Glomerular visceral epithelial cell (primary cell): ENCODE measurements around the gene KITLG.
"Not testable (repeated sequence)": the region's sequence is repeated elsewhere in the genome, so short reads cannot be mapped to it uniquely, and the experiment has no call there.

ENCODE experiments used
- DNase-seq: peaks from one replicate; pipeline ENCODE4 v3.0.0-alpha.2; 2016; ENCODE audit errors: extremely low spot score

KITLG gene

GRCh38 chr12:88544991-88545980 lies 35.0 kb downstream of the KITLG start:
- no peak for DNase-seq

GRCh38 chr12:88539893-88540292 lies 40.4 kb downstream of the KITLG start:
- no peak for DNase-seq

- DNase-seq: no peak
Observed at GRCh38 chr12:88538697-88539096, 41.6 kb downstream of the KITLG start.

- DNase-seq: no peak
Observed at GRCh38 chr12:88538250-88538649, 42.0 kb downstream of the KITLG start.

DNA sequence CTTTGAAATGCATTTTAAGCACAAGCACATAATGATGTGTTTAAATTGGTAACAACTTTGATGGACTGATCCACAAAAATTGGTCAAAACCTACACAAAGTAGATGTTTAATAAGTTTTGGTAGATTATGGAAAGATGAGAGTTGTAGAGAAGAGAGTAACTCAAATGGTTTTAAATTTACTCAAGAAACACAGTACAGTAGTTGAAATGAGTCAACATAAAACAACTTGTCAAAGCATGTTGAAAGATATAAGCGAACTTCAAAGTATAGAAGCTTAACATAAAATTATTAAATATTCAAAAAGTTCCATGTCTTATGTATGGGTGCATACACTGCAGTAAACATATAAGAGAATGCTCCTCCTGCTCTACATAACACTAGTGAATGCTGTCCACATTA lies 49.4 kb downstream of the KITLG start:
- no peak for DNase-seq

DNA sequence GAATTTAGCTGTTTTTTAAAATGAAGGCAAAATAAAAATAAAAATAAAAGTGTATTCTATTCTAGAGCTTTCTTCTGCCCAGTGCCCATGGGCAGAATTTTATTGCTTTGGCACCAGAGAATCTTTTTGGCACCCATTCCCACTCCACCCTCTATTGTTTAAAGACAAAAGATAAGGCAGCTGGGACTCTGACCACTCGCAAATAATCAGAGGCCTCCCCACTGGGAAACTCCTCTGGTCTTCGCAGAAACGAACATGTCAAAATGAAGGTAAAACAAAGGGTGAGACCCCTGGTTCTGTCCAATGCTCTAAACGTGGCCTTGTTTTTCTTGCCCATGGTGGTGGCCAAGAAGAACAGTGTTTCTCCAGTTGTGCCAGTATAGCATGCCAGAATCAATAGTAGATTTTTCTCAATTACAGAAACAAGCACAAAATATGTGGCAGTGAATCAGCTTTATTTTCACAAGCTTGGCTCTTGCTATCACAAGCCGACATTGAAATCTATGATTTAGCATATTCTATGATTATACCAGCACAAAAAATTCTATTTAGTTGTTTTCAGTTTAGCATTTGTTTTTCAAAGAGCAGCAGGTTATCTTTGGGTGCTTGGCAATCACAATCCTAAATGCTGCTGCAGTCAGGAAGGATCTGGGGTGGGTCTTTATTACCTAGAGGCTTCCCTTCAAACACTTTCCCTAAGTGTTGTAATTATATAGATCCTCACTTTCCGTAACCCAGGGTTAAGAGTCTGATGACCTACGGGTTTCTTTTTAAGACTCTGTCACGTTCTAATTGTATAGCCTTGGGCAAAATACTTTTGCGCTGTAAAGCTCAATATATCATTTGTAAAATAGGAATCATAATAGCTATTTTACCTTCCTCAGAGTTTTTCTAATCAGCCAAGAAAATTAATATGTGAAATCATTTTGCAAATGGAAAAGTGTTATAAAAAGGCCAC lies 50.5 kb downstream of the KITLG start:
- no peak for DNase-seq

DNA sequence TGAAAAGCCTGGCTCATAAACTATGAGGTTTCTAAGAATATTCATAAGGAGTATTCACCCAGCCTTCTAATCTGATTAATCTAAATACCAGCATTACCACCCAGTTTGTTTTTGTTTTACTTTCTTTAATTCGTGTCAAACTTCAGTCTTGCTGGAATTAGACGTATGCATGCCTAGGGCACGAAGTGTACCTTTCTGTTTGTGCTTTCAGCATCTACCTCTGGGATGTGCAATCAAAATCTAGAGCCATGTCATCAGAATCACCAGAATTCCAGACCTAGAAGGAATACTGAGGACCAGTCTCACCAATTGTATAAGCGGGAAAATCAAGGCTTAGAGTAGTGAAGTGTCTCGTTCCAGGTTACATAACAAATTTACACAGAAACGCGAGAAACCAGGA lies 57.3 kb downstream of the KITLG start:
- DNase-seq: no peak

GRCh38 chr12:88520436-88520820 lies 59.8 kb downstream of the KITLG start:
- no peak for DNase-seq

DNA sequence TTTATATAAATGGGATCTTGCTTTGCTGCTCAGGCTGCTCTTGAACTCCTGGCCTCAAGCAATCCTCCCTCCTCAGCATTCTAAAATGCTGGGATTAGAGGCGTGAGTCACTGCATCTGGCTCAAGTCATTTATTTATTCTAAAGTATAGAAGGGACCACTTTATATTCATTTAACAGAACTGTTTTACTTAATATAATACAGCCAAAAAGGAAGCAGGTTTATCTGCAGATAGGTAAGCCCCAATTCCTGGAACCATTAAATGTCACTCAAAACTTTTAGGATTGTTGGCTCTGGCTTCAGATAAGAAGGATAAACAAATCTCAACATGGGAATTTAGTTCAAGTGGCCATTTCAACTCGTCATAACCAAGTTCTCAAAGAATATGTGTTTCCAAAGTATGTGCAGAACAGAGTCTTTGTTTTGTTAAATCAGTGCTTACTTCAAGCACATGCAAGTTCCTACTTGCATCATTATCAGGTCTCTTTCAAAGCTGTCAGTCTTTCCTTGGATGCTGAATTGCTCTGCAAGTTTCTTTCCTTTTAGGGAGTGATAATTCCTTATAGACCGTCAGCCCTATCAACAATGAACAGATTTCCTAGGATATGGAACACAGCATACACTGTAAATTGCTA lies 60.4 kb downstream of the KITLG start:
- DNase-seq: no peak

DNA sequence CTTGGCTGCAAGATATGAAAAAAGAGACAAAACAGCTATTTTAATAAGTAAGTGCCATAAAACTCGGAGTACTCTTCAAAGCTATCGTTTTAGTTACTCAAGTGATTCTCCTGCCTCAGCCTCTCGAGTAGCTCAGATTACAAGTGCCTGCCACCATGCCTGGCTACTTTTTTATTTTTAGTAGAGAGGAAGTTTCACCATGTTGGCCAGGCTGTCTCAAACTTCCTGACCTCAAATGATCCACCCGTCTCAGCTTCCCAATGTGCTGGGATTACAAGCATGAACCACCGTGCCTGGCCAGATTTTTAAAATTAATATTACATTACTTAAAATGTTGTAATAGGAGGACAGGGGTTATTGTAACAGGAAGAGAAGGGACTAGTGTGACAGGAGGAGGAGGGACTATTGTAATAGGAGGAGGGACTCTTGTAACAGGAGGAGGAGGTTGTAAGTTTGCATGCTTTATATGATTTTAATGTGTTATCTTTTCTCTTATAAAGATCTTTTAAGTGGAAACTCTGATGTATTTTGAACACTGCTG lies 61.3 kb downstream of the KITLG start:
- no peak for DNase-seq

- no peak for DNase-seq
Observed at GRCh38 chr12:88516811-88517210, 63.5 kb downstream of the KITLG start.

GRCh38 chr12:88510843-88511242 lies 69.4 kb downstream of the KITLG start:
- DNase-seq: no peak

DNA sequence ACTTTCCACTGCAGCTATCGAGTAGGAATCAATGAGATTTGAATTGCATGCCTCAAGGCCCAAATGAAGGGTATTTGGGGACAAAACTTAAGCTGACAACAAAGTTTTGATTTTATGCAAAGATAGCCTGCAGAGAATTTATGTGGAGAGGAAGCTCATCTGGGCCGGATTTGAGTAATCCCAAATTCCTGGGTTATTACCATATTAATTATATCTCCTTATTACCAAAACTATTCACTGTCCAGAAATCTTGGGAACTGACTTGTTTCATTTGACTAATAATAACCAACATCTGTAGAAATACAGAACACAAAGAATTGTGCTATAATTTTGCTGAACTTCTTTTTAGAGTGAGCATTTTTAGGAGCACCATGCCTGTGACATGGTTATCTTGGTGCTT lies 70.4 kb downstream of the KITLG start:
- no peak for DNase-seq

GRCh38 chr12:88509347-88509746 lies 70.9 kb downstream of the KITLG start:
- DNase-seq: no peak

- not testable (repeated sequence) for DNase-seq
Observed at GRCh38 chr12:88507851-88508250, 72.4 kb downstream of the KITLG start.

DNA sequence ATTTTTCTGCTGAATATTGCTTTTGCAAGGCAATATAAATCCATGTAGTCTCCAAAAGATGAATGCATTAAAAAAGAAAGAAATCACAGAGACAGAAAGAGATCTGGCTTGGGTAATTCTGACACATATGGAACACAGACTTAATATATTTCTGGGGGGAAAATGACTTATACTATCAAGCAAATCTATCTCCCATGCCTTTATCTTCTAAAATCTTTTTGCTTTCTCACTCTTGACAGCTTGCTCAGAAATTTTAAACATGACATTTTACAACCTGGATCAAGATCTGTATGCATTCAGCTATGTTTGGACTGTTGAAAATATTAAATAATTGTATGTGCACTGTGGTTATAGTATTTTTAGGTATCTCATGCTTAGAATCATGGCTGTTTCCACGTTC lies 73.0 kb downstream of the KITLG start:
- DNase-seq: no peak

DNA sequence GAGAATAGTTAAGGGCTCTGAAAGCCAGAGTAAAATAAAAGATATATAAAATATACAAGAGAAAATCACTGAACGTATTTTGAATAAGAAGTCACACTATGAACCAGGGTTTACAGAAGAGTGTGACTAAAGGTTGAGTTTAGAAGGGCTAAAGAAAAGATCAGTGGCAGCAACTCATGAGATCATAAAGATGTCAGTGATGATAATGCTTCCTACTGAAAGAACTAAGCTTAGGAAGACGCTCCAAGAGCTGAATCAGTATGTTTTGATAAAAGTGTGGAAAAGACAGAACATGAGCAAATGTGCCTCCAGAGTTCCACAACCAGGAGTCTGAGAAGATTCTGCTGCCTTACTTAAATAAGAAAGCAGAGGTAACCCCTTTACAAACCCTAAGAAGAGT lies 74.6 kb downstream of the KITLG start:
- no peak for DNase-seq

- no peak for DNase-seq
Observed at GRCh38 chr12:88503281-88503703, 77.0 kb downstream of the KITLG start.

- DNase-seq: no peak
Observed at GRCh38 chr12:88501972-88502938, 78.0 kb downstream of the KITLG start.

DNA sequence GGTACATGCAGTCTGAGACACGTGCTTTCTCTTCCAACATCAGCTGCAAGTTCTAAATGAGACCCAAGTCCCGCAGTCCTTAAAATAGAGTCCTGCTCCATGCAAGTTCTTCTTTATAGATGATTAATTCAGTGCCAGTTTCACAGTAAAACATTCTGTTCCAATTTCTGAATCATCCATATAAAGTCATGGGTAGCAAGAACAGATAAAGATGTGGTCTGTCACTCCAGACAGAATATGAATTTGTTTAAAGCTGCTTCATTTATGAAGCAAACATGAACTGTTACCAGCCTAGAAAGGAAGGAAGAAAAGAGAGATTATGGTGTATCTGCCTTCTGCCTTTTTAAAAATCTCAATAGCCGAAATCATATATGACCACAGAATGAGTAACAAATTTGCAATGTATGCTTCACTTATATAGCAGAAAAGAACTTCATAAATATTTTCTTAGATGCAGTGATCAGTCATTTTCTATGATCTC lies 83.3 kb downstream of the KITLG start:
- no peak for DNase-seq
